ENCODE measurements around the gene ATG9B.

ATG9B gene

GRCh38 chr7:151025924-151026671 is 1.8 kb upstream of the ATG9B start:
- H3K4me3 ChIP-seq (ENCODE audit: low read depth, low read length): no peak overlapping the region
- H3K27me3 ChIP-seq (ENCODE audit: insufficient read depth, low read depth, severe bottlenecking): no peaks in the 10 kb centered on the region
- no peaks in the 10 kb centered on the region for H3K36me3 ChIP-seq
- peak overlapping the region; percentile 73 for H3K27ac ChIP-seq
- H3K9me3 ChIP-seq (ENCODE audit: severe bottlenecking): no peaks in the 10 kb centered on the region
- TF ChIP-seq, protein P1, sequence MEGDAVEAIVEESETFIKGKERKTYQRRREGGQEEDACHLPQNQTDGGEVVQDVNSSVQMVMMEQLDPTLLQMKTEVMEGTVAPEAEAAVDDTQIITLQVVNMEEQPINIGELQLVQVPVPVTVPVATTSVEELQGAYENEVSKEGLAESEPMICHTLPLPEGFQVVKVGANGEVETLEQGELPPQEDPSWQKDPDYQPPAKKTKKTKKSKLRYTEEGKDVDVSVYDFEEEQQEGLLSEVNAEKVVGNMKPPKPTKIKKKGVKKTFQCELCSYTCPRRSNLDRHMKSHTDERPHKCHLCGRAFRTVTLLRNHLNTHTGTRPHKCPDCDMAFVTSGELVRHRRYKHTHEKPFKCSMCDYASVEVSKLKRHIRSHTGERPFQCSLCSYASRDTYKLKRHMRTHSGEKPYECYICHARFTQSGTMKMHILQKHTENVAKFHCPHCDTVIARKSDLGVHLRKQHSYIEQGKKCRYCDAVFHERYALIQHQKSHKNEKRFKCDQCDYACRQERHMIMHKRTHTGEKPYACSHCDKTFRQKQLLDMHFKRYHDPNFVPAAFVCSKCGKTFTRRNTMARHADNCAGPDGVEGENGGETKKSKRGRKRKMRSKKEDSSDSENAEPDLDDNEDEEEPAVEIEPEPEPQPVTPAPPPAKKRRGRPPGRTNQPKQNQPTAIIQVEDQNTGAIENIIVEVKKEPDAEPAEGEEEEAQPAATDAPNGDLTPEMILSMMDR (IDR thresholded peaks at IDR 0.05; ENCODE audit: low read depth, low read length): no peak
- DNase-seq: no peak

- Histone ChIP-seq H3K9me3 (ENCODE audit: severe bottlenecking) (no peaks in the 10 kb centered on the region), H3K27me3 (ENCODE audit: insufficient read depth, low read depth, severe bottlenecking) (no peaks in the 10 kb centered on the region), H3K27ac (no peak overlapping the region), H3K4me3 (ENCODE audit: low read depth, low read length) (no peak overlapping the region), H3K36me3 (no peaks in the 10 kb centered on the region)
- DNase-seq: no peak
- TF ChIP-seq, protein P1 (IDR thresholded peaks at IDR 0.05; ENCODE audit: low read depth, low read length): no peak
Measured at GRCh38 chr7:151023232-151023631, 1.1 kb downstream of the ATG9B start.

- Histone ChIP-seq H3K27ac (no peak overlapping the region), H3K9me3 (ENCODE audit: severe bottlenecking) (no peaks in the 10 kb centered on the region), H3K4me3 (ENCODE audit: low read depth, low read length) (no peak overlapping the region), H3K27me3 (ENCODE audit: insufficient read depth, low read depth, severe bottlenecking) (no peaks in the 10 kb centered on the region), H3K36me3 (no peaks in the 10 kb centered on the region)
- no peak for DNase-seq
- TF ChIP-seq, protein P1 (IDR thresholded peaks at IDR 0.05; ENCODE audit: low read depth, low read length): no peak
Measured at GRCh38 chr7:151020231-151020630, 4.1 kb downstream of the ATG9B start.

DNA sequence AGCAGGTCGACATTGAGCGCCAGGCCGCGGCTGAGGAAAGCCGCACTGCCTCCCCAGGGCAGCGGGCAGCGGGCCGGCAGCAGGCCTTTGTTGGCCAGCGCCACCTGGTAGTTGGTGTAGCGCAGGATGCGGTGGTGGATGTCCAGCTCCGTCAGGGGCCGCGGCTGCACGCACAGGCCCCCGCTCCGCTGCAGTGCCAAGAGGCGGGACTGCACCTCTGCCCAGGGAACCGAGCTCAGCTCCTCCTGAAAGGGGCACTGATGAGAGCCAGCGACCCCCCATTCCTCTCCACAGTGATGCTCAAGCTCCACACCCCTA is 5.2 kb downstream of the ATG9B start:
- H3K27ac ChIP-seq: no peak overlapping the region
- H3K9me3 ChIP-seq (ENCODE audit: severe bottlenecking): no peaks in the 10 kb centered on the region
- H3K27me3 ChIP-seq (ENCODE audit: insufficient read depth, low read depth, severe bottlenecking): no peaks in the 10 kb centered on the region
- H3K4me3 ChIP-seq (ENCODE audit: low read depth, low read length): no peak overlapping the region
- no peak for DNase-seq
- TF ChIP-seq, protein P1 (IDR thresholded peaks at IDR 0.05; ENCODE audit: low read depth, low read length): no peak
- no peaks in the 10 kb centered on the region for H3K36me3 ChIP-seq

- Histone ChIP-seq H3K27me3 (ENCODE audit: insufficient read depth, low read depth, severe bottlenecking) (no peaks in the 10 kb centered on the region), H3K36me3 (no peaks in the 10 kb centered on the region), H3K27ac (peak overlapping the region; percentile 45), H3K9me3 (ENCODE audit: severe bottlenecking) (no peaks in the 10 kb centered on the region), H3K4me3 (ENCODE audit: low read depth, low read length) (peak overlapping the region; percentile 55)
- TF ChIP-seq, protein P1 (IDR thresholded peaks at IDR 0.05; ENCODE audit: low read depth, low read length): no peak
- no peak for DNase-seq
Measured at GRCh38 chr7:151018421-151019129, 5.7 kb downstream of the ATG9B start.

Measured in WERI-Rb-1 (cell line).